Measurements from ENCODE around the gene IGFL3. TPM values are rescaled to one million over a fixed set of nuclear protein-coding genes. Genes with fewer than 3 reads are reported as not detected.

The IGFL3 gene
- total RNA-seq, 1 donor from 2014 or later, result not detected

- Mint-ChIP-seq H3K36me3 (peaks cover 5% of the 10 kb centered on the region), H3K27ac (peak overlapping the region; percentile 83), H3K9me3 (peaks cover 6% of the 10 kb centered on the region), H3K4me1 (ENCODE audit: unreplicated experiment) (peaks cover 6% of the 10 kb centered on the region), H3K27me3 (peaks cover 54% of the 10 kb centered on the region), H3K4me3 (peak overlapping the region; percentile 88)
- peak; percentile 99 for TF ChIP-seq CTCF (conservative IDR thresholded peaks at IDR 0.05)
- peak; percentile 82 for DNase-seq (ENCODE audit: extremely low spot score, unreplicated experiment)
These were observed 47.3 kb downstream of the IGFL3 start for GRCh38 chr19:46076951-46077814.

DNA sequence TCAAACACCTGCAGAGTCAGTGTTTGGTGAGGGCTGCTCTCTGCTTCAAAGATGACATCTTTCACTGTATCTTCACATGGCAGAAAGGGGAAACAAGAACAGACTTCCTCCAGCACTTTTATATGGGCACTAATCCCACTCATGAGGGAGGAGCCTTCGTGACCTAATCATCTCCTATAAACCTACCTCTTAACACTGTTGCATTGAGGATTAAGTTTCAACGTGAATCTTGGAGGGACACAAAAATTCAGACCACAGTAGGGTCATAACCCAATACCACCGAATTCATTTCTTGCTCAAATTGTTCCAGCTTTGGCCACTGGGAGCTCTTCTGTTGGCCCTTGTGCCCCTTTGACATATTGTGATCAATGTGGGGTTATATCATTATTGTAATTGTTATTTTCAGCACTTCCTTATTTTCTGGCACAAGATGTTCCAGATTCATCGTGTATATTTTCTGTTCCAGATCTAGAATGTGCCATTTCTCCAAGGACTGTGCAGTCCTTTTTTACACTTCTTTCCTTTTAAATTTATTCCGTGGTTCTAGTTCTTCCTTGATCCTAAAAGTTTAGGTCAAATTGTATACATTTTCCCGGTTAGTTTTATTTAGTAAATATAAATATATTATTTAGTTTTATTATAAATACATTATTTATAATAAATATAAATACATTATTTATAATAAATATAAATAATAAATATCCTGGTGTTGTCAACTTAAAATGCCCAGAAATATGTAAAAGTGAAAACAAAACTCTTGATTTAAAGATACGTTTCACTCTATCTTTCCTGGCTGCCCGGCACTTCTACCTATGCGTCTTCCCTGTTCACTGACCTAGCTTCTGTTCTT, 48.2 kb downstream of the IGFL3 start:
- no peak for DNase-seq (ENCODE audit: extremely low spot score, unreplicated experiment)
- Mint-ChIP-seq H3K36me3 (peaks cover 6% of the 10 kb centered on the region), H3K4me1 (ENCODE audit: unreplicated experiment) (peaks cover 4% of the 10 kb centered on the region), H3K27me3 (peaks cover 53% of the 10 kb centered on the region), H3K27ac (no peak overlapping the region), H3K9me3 (peaks cover 4% of the 10 kb centered on the region), H3K4me3 (peak overlapping the region; percentile 88)
- peak; percentile 61 for TF ChIP-seq CTCF (conservative IDR thresholded peaks at IDR 0.05)

GRCh38 chr19:46073268-46073922, 51.1 kb downstream of the IGFL3 start:
- no peak overlapping the region for H3K27ac Mint-ChIP-seq
- peaks cover 4% of the 10 kb centered on the region for H3K4me1 Mint-ChIP-seq (ENCODE audit: unreplicated experiment)
- H3K9me3 Mint-ChIP-seq, result peaks cover 4% of the 10 kb centered on the region

More at GRCh38 chr19:46073268-46073922, 51.1 kb downstream of the IGFL3 start:
- TF ChIP-seq CTCF (conservative IDR thresholded peaks at IDR 0.05), result no peak
- Mint-ChIP-seq H3K27me3 (peaks cover 58% of the 10 kb centered on the region), H3K36me3 (peaks cover 9% of the 10 kb centered on the region), H3K4me3 (no peak overlapping the region)
- DNase-seq (ENCODE audit: extremely low spot score, unreplicated experiment), result no peak

Other genes with a start within 250 kb of the IGFL3 start
- 25.5 and 32.2 TPM in 2 replicates for gene IRF2BP1, start 238.5 kb downstream of the IGFL3 start, total RNA-seq (ENCODE audit: low replicate concordance)
- 8.0 and 8.5 TPM in 2 replicates for gene MYPOP, start 222.1 kb downstream of the IGFL3 start, total RNA-seq (ENCODE audit: low replicate concordance)
- not detected in 2 replicates for gene NANOS2, start 209.9 kb downstream of the IGFL3 start, total RNA-seq (ENCODE audit: low replicate concordance)
- 0.17 and 5.0 TPM in 2 replicates for gene NOVA2, start 150.8 kb downstream of the IGFL3 start, total RNA-seq (ENCODE audit: low replicate concordance)
- gene CCDC61, start 129.2 kb downstream of the IGFL3 start, total RNA-seq (ENCODE audit: low replicate concordance), result 16.9 and 19.4 TPM in 2 replicates
- gene PGLYRP1, start 101.6 kb downstream of the IGFL3 start, total RNA-seq (ENCODE audit: low replicate concordance), result not detected in 2 replicates
- 1.3 and 3.3 TPM in 2 replicates for gene IGFL4, start 83.7 kb downstream of the IGFL3 start, total RNA-seq (ENCODE audit: low replicate concordance)
- 104 and 441 TPM in 2 replicates for gene IGFL2, start 23.6 kb upstream of the IGFL3 start, total RNA-seq (ENCODE audit: low replicate concordance)
- gene IGFL1, start 105.1 kb upstream of the IGFL3 start, total RNA-seq (ENCODE audit: low replicate concordance), result 0.56 and 0.76 TPM in 2 replicates
- gene HIF3A, start 172.4 kb upstream of the IGFL3 start, total RNA-seq (ENCODE audit: low replicate concordance), result 46.1 and 62.4 TPM in 2 replicates
- gene PPP5C, start 222.4 kb upstream of the IGFL3 start, total RNA-seq (ENCODE audit: low replicate concordance), result 68.3 and 99.5 TPM in 2 replicates